SU-DHL-6 (cell line): Measurements from ENCODE around the gene ACAD10.
"Not testable (repeated sequence)": the region's sequence is repeated elsewhere in the genome, so short reads cannot be mapped to it uniquely, and the experiment has no call there.

Experiments used
- H2AFZ ChIP-seq: fragments of 200-600 bp; sonication (generic); 2 replicates; pipeline ENCODE4 v1.6.1; 2014; ENCODE audit warnings: low read depth, mild to moderate bottlenecking, moderate library complexity, mixed read lengths, antibody characterized with exemption, low read length; ENCODE audit not compliant: severe bottlenecking
- H3F3A ChIP-seq: fragments of 200-600 bp; shearing (Covaris generic); 2 replicates; pipeline ENCODE4 v1.6.0; 2016; ENCODE audit warnings: antibody characterized with exemption, mild to moderate bottlenecking; ENCODE audit not compliant: insufficient read depth
- H3K27ac ChIP-seq: fragments of 200-600 bp; sonication (generic); 2 replicates; pipeline ENCODE4 v1.5.1; 2016; ENCODE audit warnings: low read depth, mild to moderate bottlenecking, low read length, moderate library complexity, mixed read lengths
- H3K27me3 ChIP-seq: fragments of 200-600 bp; sonication (generic), shearing (Covaris generic); 2 replicates; pipeline ENCODE4 v1.6.0; 2014; ENCODE audit warnings: mild to moderate bottlenecking, low read length
- H3K36me3 ChIP-seq: fragments of 200-600 bp; sonication (generic); 2 replicates; pipeline ENCODE4 v1.6.1; 2014; ENCODE audit warnings: mild to moderate bottlenecking, low read length, mixed read lengths
- H3K4me2 ChIP-seq: fragments of 300-600, 200-600 bp; shearing (Covaris generic), sonication (generic); 2 replicates; pipeline ENCODE4 v1.6.0; 2014; ENCODE audit warnings: low read length, low read depth, mild to moderate bottlenecking; ENCODE audit not compliant: poor library complexity, severe bottlenecking
- H3K4me3 ChIP-seq: fragments of 200-600 bp; sonication (generic); 2 replicates; pipeline ENCODE4 v1.5.1; 2014; ENCODE audit warnings: antibody characterized with exemption, low read length, mild to moderate bottlenecking, mixed read lengths; ENCODE audit not compliant: insufficient read depth, poor library complexity, severe bottlenecking
- H3K79me2 ChIP-seq: fragments of 200-600 bp; sonication (generic); 2 replicates; pipeline ENCODE4 v1.6.1; 2014; ENCODE audit warnings: mild to moderate bottlenecking, low read length, moderate library complexity; ENCODE audit not compliant: insufficient read depth
- H3K9ac ChIP-seq: fragments of 200-600 bp; sonication (generic); 2 replicates; pipeline ENCODE4 v1.7.0; 2014; ENCODE audit warnings: mild to moderate bottlenecking, low read length
- H3K9me2 ChIP-seq: fragments of 200-600 bp; sonication (generic); replicated peaks from 2 replicates; pipeline ENCODE4 v1.6.1; 2014; ENCODE audit warnings: low read length; ENCODE audit not compliant: insufficient read depth
- H3K9me3 ChIP-seq: fragments of 200-600 bp; sonication (generic); 2 replicates; pipeline ENCODE4 v1.6.1; 2014; ENCODE audit warnings: low read length, mixed read lengths; ENCODE audit not compliant: insufficient read depth
- H4K20me1 ChIP-seq: fragments of 200-600 bp; sonication (generic); 2 replicates; pipeline ENCODE4 v1.6.1; 2014; ENCODE audit warnings: low read depth, mild to moderate bottlenecking, antibody characterized with exemption, low read length, moderate library complexity, mixed read lengths
- CTCF ChIP-seq: fragments of 200-600 bp; sonication (generic); IDR thresholded peaks from one replicate; pipeline ENCODE4 v1.5.1; 2017; ENCODE audit warnings: antibody characterized with exemption, mild to moderate bottlenecking, low read length, moderate library complexity; ENCODE audit not compliant: insufficient read depth, poor library complexity, severe bottlenecking
- EZH2phosphoT487 ChIP-seq: fragments of 200-600 bp; sonication (generic), shearing (Covaris generic); conservative IDR thresholded peaks from 2 replicates; pipeline ENCODE4 v1.6.1; 2018; ENCODE audit warnings: mild to moderate bottlenecking, antibody characterized with exemption, low read length, moderate library complexity, mixed read lengths

Gene ACAD10

GRCh38 chr12:111645433-111645832 is 40.4 kb upstream of the ACAD10 start:
- no peak overlapping the region for H2AFZ ChIP-seq
- no peaks in the 10 kb centered on the region for H3K79me2 ChIP-seq
- H3K27me3 ChIP-seq = no peaks in the 10 kb centered on the region
- H3K9me3 ChIP-seq = no peaks in the 10 kb centered on the region
- H3K9ac ChIP-seq = no peak overlapping the region
- no peak overlapping the region for H3K4me3 ChIP-seq
- H3K4me2 ChIP-seq = no peak overlapping the region
- H3F3A ChIP-seq = no peaks in the 10 kb centered on the region
- no peaks in the 10 kb centered on the region; the same call in 1 of the 2 replicates for H3K36me3 ChIP-seq
- no peaks in the 10 kb centered on the region for H3K9me2 ChIP-seq
- no peak overlapping the region for H3K27ac ChIP-seq
- TF ChIP-seq EZH2phosphoT487 (no peak), CTCF (no peak)
- H4K20me1 ChIP-seq = no peaks in the 10 kb centered on the region

- Histone ChIP-seq H3K4me2 (no peak overlapping the region), H2AFZ (no peak overlapping the region), H3F3A (no peaks in the 10 kb centered on the region), H3K9ac (no peak overlapping the region), H4K20me1 (no peaks in the 10 kb centered on the region), H3K27ac (no peak overlapping the region), H3K9me3 (no peaks in the 10 kb centered on the region), H3K9me2 (no peaks in the 10 kb centered on the region), H3K27me3 (no peaks in the 10 kb centered on the region), H3K4me3 (no peak overlapping the region), H3K79me2 (no peaks in the 10 kb centered on the region), H3K36me3 (peaks cover 6% of the 10 kb centered on the region; the same call in 1 of the 2 replicates)
- TF ChIP-seq CTCF = no peak
- TF ChIP-seq EZH2phosphoT487 = no peak
Measured at GRCh38 chr12:111650912-111651311, 34.9 kb upstream of the ACAD10 start.

- H3K9ac ChIP-seq, H3K27me3 ChIP-seq, H3K27ac ChIP-seq, H3K9me2 ChIP-seq, H3K9me3 ChIP-seq, H3K79me2 ChIP-seq, H3K4me2 ChIP-seq, H3K36me3 ChIP-seq, H2AFZ ChIP-seq, H3F3A ChIP-seq, H3K4me3 ChIP-seq, H4K20me1 ChIP-seq: not testable (repeated sequence)
Measured at GRCh38 chr12:111652530-111652929, 33.3 kb upstream of the ACAD10 start.

- no peak for TF ChIP-seq EZH2phosphoT487
- no peak for TF ChIP-seq CTCF
- peaks cover 8% of the 10 kb centered on the region; the same call in 1 of the 2 replicates for H3K36me3 ChIP-seq
- no peaks in the 10 kb centered on the region for H3K9me3 ChIP-seq
- no peak overlapping the region for H3K27ac ChIP-seq
- no peaks in the 10 kb centered on the region for H3K9me2 ChIP-seq
- no peaks in the 10 kb centered on the region for H4K20me1 ChIP-seq
- no peaks in the 10 kb centered on the region for H3F3A ChIP-seq
- no peaks in the 10 kb centered on the region for H3K79me2 ChIP-seq
- no peaks in the 10 kb centered on the region for H3K27me3 ChIP-seq
- H3K9ac ChIP-seq = no peak overlapping the region
- H3K4me2 ChIP-seq = no peak overlapping the region
- no peak overlapping the region for H2AFZ ChIP-seq
- H3K4me3 ChIP-seq = no peak overlapping the region
Measured at GRCh38 chr12:111653596-111653995, 32.3 kb upstream of the ACAD10 start.
